Spleen (tissue), 11 donors: ENCODE data around the gene PLAAT4. TPM values are rescaled to one million over a fixed set of nuclear protein-coding genes. Genes with fewer than 3 reads are reported as not detected.
"Not testable (repeated sequence)": the region's sequence is repeated elsewhere in the genome, so short reads cannot be mapped to it uniquely, and the experiment has no call there.

Experiments
- DNase-seq: peaks from one replicate; pipeline ENCODE4 v3.0.0-alpha.2; 2020
- H3K27ac ChIP-seq, 8 donors: fragments of 200-600 bp; sonication (generic) in 7 of 8; 1 replicate in 4 of 8; 2 replicates in 4 of 8; pipeline versions ENCODE4 v1.5.0 to v1.8.0; 2016 to 2021; ENCODE audit warnings: inconsistent platforms in 4 of 8, mild to moderate bottlenecking in 4 of 8, moderate library complexity in 1 of 8
- H3K27me3 ChIP-seq, 7 donors: fragments of 200-600 bp; sonication (generic) in 6 of 7; replicated peaks in 1 of 7; 1 replicate in 4 of 7; 2 replicates in 3 of 7; pipeline versions ENCODE4 v1.5.0 to v1.8.0; 2016 to 2021; ENCODE audit warnings: inconsistent platforms in 3 of 7, mild to moderate bottlenecking in 1 of 7
- H3K36me3 ChIP-seq, 6 donors: fragments of 200-600 bp; sonication (generic) in 5 of 6; 1 replicate in 4 of 6; 2 replicates in 2 of 6; pipeline versions ENCODE4 v1.5.0 to v1.8.0; 2016 to 2021; ENCODE audit warnings: inconsistent platforms in 2 of 6
- H3K4me1 ChIP-seq, 6 donors: fragments of 200-600 bp; sonication (generic) in 5 of 6; 1 replicate in 3 of 6; 2 replicates in 3 of 6; pipeline versions ENCODE4 v1.5.0 to v1.8.0; 2016 to 2021; ENCODE audit warnings: inconsistent platforms in 3 of 6
- H3K4me3 ChIP-seq, 8 donors: fragments of 200-600 bp; sonication (generic) in 7 of 8; 1 replicate in 4 of 8; 2 replicates in 4 of 8; pipeline versions ENCODE4 v1.5.0 to v1.8.0; 2016 to 2021; ENCODE audit warnings: inconsistent platforms in 4 of 8, mild to moderate bottlenecking in 4 of 8, moderate library complexity in 2 of 8
- H3K9me3 ChIP-seq, 8 donors: fragments of 200-600 bp; sonication (generic) in 7 of 8; 1 replicate in 4 of 8; 2 replicates in 4 of 8; pipeline versions ENCODE4 v1.5.0 to v1.8.0; 2016 to 2021; ENCODE audit warnings: inconsistent platforms in 4 of 8
- CTCF ChIP-seq, 11 experiments: fragments of 200-600 bp in 7 of 11; fragments of 450-650 bp in 4 of 11; sonication (generic) in 4 of 11; IDR thresholded peaks in 8 of 11; conservative IDR thresholded peaks in 3 of 11; 1 replicate in 7 of 11; 2 replicates in 4 of 11; pipeline versions ENCODE4 v1.4.0 to v1.8.0; 2016 to 2021; ENCODE audit warnings: antibody characterized with exemption in 11 of 11, inconsistent platforms in 4 of 11, mild to moderate bottlenecking in 1 of 11
- POLR2A ChIP-seq, 3 donors: fragments of 450-650 bp; IDR thresholded peaks; one replicate each; pipeline ENCODE4 v1.5.1; 2017; ENCODE audit warnings: antibody characterized with exemption in 3 of 3, mild to moderate bottlenecking in 1 of 3
- POLR2AphosphoS5 ChIP-seq, 3 donors: sonication (generic); formaldehyde crosslinking; IDR thresholded peaks; one replicate each; pipeline ENCODE4 v1.5.1; 2017; ENCODE audit warnings: antibody characterized with exemption in 3 of 3
- WGBS, 5 donors: extraction: QIAGEN DNeasy Blood & Tissue Kit in 3 of 5; methylation state at CpG; one replicate each; pipeline versions ENCODE4 v1.1.5 to v1.1.7; 2013 to 2018; 5-methylcytosine and 5-hydroxymethylcytosine counted together
- intact Hi-C: fragments of 100-400 bp; cut with DNase I; formaldehyde crosslinking; loops from one replicate; pipeline ENCODE4 v1.15.0; 2023; ENCODE audit warnings: low total_unique reads
- polyA plus RNA-seq, 3 donors: library from polyadenylated mRNA; stranded (reverse); fragments of 200-250 nt; gene quantifications; one replicate each; pipeline ENCODE4 v1.2.1, GENCODE V29; 2013
- total RNA-seq, 7 donors: library from RNA; depleted of rRNA in 3 of 7; stranded (reverse); fragments of >200 nt in 3 of 7; fragmentation: NEBNext Ultra II Directional in 4 of 7; extraction: Animal tissue kit (Norgen Biotek cat#: 25700) in 4 of 7; gene quantifications; one replicate each; pipeline versions ENCODE4 v1.1.0 to v1.2.1, GENCODE V29; 2016 to 2021
- donor health status: healthy with polysubstance abuse.
- donor health status: DM: no; HTN: no; CAD: no; lungs with moderate emphysema.
- donor health status: DM: no; HTN: no; CAD: no.
- donor health status: Bipolar disorder and iron deficiency.
- donor health status: healthy.
- donor health status: DM: no; HTN: no; CAD: no.
- donor health status: DM: yes; HTN: yes; CAD: no.

The PLAAT4 gene
- total and polyA plus RNA-seq, 10 donors = 55.6 to 105 (median 68.1) TPM

GRCh38 chr11:63573881-63574855 lies 37.6 kb downstream of the PLAAT4 start:
- Histone ChIP-seq H3K9me3 (peaks cover 0 to 2% (median 0%) of the 10 kb centered on the region in 8 donors), H3K4me1 (peaks cover 0 to 27% (median 16%) of the 10 kb centered on the region in 6 donors), H3K27ac (peak overlapping the region; percentile 49 to 83 (median 72)), H3K36me3 (no peaks in the 10 kb centered on the region), H3K27me3 (no peaks in the 10 kb centered on the region), H3K4me3 (peak overlapping the region in 5 of 8 donors; percentile 3 to 54 (median 12))
- intact Hi-C loops = no loop called here
- 40 to 43% (median 42%) methylated on average over 15 of the region's 15 CpGs for WGBS, 5 donors
- TF ChIP-seq POLR2AphosphoS5 (IDR thresholded peaks at IDR 0.05) = peak in 1 of 3 donors; percentile 41
- TF ChIP-seq POLR2A (IDR thresholded peaks at IDR 0.05) = no peak
- TF ChIP-seq CTCF (IDR thresholded peaks at IDR 0.05 in 8 of 11, conservative IDR thresholded peaks at IDR 0.05 in 3 of 11) = peak in 4 of 11 experiments; percentile 9 to 24 (median 18)
- no peak for DNase-seq

GRCh38 chr11:63574856-63575602 lies 38.4 kb downstream of the PLAAT4 start:
- DNase-seq = no peak
- intact Hi-C loops = no loop called here
- Histone ChIP-seq H3K27ac (peak overlapping the region; percentile 49 to 83 (median 72)), H3K36me3 (peaks cover 0 to 3% (median 0%) of the 10 kb centered on the region in 6 donors), H3K4me3 (peak overlapping the region in 5 of 8 donors; percentile 3 to 54 (median 12)), H3K4me1 (peaks cover 0 to 27% (median 16%) of the 10 kb centered on the region in 6 donors), H3K27me3 (no peaks in the 10 kb centered on the region), H3K9me3 (peaks cover 0 to 10% (median 4%) of the 10 kb centered on the region in 8 donors)
- no peak for TF ChIP-seq POLR2AphosphoS5 (IDR thresholded peaks at IDR 0.05)
- no peak for TF ChIP-seq POLR2A (IDR thresholded peaks at IDR 0.05)
- TF ChIP-seq CTCF (IDR thresholded peaks at IDR 0.05 in 8 of 11, conservative IDR thresholded peaks at IDR 0.05 in 3 of 11) = no peak
- 82 to 89% (median 83%) methylated on average over 10 of the region's 10 CpGs for WGBS, 5 donors

- H3K27ac ChIP-seq, H3K4me3 ChIP-seq, intact Hi-C loops, H3K27me3 ChIP-seq, DNase-seq: not testable (repeated sequence)
- Histone ChIP-seq H3K4me1 (peaks cover 0 to 20% (median 12%) of the 10 kb centered on the region in 6 donors), H3K36me3 (peaks cover 0 to 34% (median 3%) of the 10 kb centered on the region in 6 donors), H3K9me3 (peaks cover 0 to 34% (median 27%) of the 10 kb centered on the region in 8 donors)
- 90 to 95% (median 91%) methylated on average over 2 to 3 of the region's 3 CpGs for WGBS, 5 donors
Measured at GRCh38 chr11:63578882-63579281, 42.3 kb downstream of the PLAAT4 start.

GRCh38 chr11:63581224-63581623 lies 44.6 kb downstream of the PLAAT4 start:
- peaks cover 0 to 49% (median 3%) of the 10 kb centered on the region in 6 donors for H3K36me3 ChIP-seq
- H3K27ac ChIP-seq, H3K4me3 ChIP-seq, H3K4me1 ChIP-seq, DNase-seq, H3K27me3 ChIP-seq, intact Hi-C loops: not testable (repeated sequence)
- WGBS, 5 donors = 76 to 88% (median 79%) methylated on average over 7 of the region's 7 CpGs
- H3K9me3 ChIP-seq = peaks cover 0 to 34% (median 27%) of the 10 kb centered on the region in 8 donors
